Skeletal muscle satellite cell (primary cell): ENCODE data around the gene SLC26A2. TPM values are rescaled to one million over a fixed set of nuclear protein-coding genes. Genes with fewer than 3 reads are reported as not detected.

ENCODE experiments used
- H3K27me3 ChIP-seq: 2 replicates; pipeline ENCODE4 v1.7.0; 2013; ENCODE audit warnings: low read length; ENCODE audit not compliant: control insufficient read depth, insufficient read depth
- H3K36me3 ChIP-seq: 2 replicates; pipeline ENCODE4 v1.7.0; 2013; ENCODE audit warnings: mild to moderate bottlenecking, control low read depth, low read length; ENCODE audit not compliant: insufficient read depth
- H3K4me1 ChIP-seq: 2 replicates; pipeline ENCODE4 v1.7.0; 2013; ENCODE audit warnings: low read length; ENCODE audit not compliant: control insufficient read depth, insufficient read depth
- H3K4me2 ChIP-seq: 2 replicates; pipeline ENCODE4 v1.7.0; 2013; ENCODE audit warnings: mild to moderate bottlenecking, low read length
- H3K4me3 ChIP-seq: 2 replicates; pipeline ENCODE4 v1.7.0; 2013; ENCODE audit warnings: low read length
- H3K9ac ChIP-seq: 2 replicates; pipeline ENCODE4 v1.7.0; 2013; ENCODE audit warnings: mild to moderate bottlenecking, low read depth, low read length, moderate library complexity
- H3K9me3 ChIP-seq: replicated peaks from 2 replicates; pipeline ENCODE4 v1.7.0; 2013; ENCODE audit warnings: mild to moderate bottlenecking, control low read depth, low read length
- small RNA-seq: library from RNA; depleted of rRNA; stranded (forward); fragments of <200 nt; gene quantifications from one replicate; pipeline ENCODE3, GENCODE V24; 2012

Gene SLC26A2

DNA sequence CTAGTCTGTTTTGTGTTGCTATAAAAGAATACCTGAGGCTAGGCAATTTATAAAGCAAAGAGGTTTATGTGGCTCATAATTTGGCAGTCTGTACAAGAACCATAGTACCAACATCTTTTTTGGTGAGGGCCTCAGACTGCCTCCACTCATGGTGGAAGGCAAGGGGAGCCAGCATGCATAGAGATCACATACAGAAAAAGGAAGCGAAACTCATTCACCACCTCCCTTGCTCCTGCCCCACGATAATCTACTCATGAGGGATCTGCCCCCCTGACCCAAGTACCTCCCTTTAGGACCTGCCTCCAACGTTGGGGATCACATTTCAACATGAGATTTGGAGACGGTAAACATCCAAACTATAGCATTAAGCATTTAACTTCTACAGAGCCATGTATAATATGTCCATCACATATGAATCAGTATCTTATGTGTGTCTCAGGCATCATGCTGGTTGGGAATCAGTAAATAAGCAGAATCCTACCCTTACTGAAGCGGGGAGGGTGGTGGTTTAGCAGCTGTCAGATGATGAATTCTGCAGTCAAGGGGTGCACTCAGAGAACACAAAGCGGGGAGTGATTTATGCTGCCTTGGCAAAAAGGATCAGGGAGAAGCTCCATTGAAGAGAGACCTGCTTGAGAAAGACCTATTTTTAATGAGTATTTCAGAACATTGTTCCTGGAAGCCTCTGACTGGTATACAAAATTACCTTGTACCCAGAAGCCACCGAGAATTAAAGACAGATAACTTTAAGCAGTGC, 74.8 kb downstream of the SLC26A2 start:
- H3K9me3 ChIP-seq = no peaks in the 10 kb centered on the region
- no peak overlapping the region for H3K4me3 ChIP-seq
- H3K4me1 ChIP-seq = peaks cover 32% of the 10 kb centered on the region
- peaks cover 88% of the 10 kb centered on the region for H3K36me3 ChIP-seq
- no peaks in the 10 kb centered on the region for H3K27me3 ChIP-seq
- H3K4me2 ChIP-seq = no peak overlapping the region
- no peak overlapping the region for H3K9ac ChIP-seq

DNA sequence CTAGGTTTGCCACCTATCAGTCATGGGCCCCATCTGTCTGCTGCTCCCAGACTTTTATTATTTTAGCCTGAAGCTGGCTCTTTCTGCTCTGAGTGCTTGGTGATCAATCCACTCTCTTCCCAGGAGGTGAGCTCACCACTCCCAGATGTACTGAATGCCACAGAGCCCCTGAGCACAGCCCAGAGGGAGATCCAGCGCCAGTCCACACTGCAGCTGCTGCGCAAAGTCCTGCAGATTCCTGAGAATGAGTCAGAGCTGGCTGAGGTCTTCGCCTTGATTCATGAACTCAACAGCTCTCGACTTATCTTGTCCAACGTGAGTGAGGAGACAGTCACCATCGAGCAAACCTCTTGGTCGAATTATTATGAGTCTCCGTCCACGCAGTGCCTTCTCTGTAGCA, 76.0 kb downstream of the SLC26A2 start:
- Histone ChIP-seq H3K4me1 (peaks cover 32% of the 10 kb centered on the region), H3K4me3 (no peak overlapping the region), H3K36me3 (peaks cover 88% of the 10 kb centered on the region), H3K9me3 (no peaks in the 10 kb centered on the region), H3K4me2 (peak overlapping the region; percentile 37), H3K9ac (peak overlapping the region; percentile 30), H3K27me3 (no peaks in the 10 kb centered on the region)

Small RNA genes lying within 50 kb of the gene (small RNA-seq; reads per million reads assigned to genes)
- gene RF00019 = not detected
